ENCODE results near the gene NDST1. TPM values are rescaled to one million over a fixed set of nuclear protein-coding genes. Genes with fewer than 3 reads are reported as not detected.

The NDST1 gene
- total RNA-seq, 6 experiments from 2014 or later = 126 to 199 (median 147) TPM

DNA sequence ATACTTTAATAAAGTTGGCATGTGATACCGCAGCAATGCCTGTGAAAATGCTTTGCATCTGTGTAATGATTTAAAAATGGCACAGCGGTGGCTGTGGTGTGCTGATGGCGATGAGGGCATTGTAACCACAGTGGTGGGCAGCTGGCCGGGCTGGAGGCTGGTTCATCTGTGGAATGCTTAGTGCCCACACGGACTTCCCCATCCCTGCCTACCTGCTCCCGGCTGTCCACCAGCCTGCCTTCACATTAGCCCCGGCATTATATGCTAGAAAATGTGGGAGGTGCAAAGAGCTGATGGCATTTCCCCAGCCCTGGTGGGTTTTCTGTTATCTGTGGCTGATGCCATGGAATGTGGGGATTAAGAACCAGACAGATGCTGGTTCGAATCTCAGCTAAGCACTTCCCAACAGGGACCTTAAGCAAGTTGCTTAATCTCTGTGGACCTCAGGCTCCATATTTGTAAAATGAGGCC lies 2.9 kb upstream of the NDST1 start:
- Mint-ChIP-seq H3K9me3 (no peaks in the 10 kb centered on the region), H3K27me3 (ENCODE audit: insufficient read depth) (peaks cover 5% of the 10 kb centered on the region), H3K36me3 (ENCODE audit: low read depth) (peaks cover 11% of the 10 kb centered on the region; the same call in 1 of the 2 replicates), H3K4me1 (ENCODE audit: low read depth) (peaks cover 68% of the 10 kb centered on the region), H3K27ac (no peak overlapping the region), H3K4me3 (no peak overlapping the region)
- no peak for DNase-seq
- TF ChIP-seq, protein P1, sequence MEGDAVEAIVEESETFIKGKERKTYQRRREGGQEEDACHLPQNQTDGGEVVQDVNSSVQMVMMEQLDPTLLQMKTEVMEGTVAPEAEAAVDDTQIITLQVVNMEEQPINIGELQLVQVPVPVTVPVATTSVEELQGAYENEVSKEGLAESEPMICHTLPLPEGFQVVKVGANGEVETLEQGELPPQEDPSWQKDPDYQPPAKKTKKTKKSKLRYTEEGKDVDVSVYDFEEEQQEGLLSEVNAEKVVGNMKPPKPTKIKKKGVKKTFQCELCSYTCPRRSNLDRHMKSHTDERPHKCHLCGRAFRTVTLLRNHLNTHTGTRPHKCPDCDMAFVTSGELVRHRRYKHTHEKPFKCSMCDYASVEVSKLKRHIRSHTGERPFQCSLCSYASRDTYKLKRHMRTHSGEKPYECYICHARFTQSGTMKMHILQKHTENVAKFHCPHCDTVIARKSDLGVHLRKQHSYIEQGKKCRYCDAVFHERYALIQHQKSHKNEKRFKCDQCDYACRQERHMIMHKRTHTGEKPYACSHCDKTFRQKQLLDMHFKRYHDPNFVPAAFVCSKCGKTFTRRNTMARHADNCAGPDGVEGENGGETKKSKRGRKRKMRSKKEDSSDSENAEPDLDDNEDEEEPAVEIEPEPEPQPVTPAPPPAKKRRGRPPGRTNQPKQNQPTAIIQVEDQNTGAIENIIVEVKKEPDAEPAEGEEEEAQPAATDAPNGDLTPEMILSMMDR (IDR thresholded peaks at IDR 0.05) = no peak

DNA sequence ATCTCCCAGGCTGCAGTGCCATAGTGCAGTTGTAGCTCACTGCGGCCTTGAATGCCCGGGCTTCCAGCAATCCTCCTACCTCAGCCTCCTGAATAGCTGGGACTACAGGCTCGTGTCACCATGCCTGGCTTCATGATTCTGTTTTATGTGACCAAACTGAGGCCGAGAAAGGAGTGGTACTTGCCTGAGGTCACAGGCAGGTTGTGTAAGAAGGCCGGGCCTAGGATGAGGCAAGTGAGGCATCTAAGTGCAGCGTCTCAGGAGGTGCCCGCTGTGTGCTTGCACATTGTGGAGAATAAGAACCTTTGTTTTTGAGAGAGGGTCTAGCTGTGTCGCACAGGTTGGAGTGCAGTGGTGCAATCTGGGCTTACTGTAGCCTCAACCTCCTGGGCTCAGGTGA lies 2.1 kb upstream of the NDST1 start:
- H3K36me3 Mint-ChIP-seq (ENCODE audit: low read depth) = peaks cover 11% of the 10 kb centered on the region; the same call in 1 of the 2 replicates
- TF ChIP-seq, protein P1 (IDR thresholded peaks at IDR 0.05) = no peak
- no peak for DNase-seq
- H3K27ac Mint-ChIP-seq = no peak overlapping the region
- no peaks in the 10 kb centered on the region for H3K9me3 Mint-ChIP-seq
- H3K27me3 Mint-ChIP-seq (ENCODE audit: insufficient read depth) = peaks cover 5% of the 10 kb centered on the region
- H3K4me1 Mint-ChIP-seq (ENCODE audit: low read depth) = peaks cover 68% of the 10 kb centered on the region
- H3K4me3 Mint-ChIP-seq = no peak overlapping the region

DNA sequence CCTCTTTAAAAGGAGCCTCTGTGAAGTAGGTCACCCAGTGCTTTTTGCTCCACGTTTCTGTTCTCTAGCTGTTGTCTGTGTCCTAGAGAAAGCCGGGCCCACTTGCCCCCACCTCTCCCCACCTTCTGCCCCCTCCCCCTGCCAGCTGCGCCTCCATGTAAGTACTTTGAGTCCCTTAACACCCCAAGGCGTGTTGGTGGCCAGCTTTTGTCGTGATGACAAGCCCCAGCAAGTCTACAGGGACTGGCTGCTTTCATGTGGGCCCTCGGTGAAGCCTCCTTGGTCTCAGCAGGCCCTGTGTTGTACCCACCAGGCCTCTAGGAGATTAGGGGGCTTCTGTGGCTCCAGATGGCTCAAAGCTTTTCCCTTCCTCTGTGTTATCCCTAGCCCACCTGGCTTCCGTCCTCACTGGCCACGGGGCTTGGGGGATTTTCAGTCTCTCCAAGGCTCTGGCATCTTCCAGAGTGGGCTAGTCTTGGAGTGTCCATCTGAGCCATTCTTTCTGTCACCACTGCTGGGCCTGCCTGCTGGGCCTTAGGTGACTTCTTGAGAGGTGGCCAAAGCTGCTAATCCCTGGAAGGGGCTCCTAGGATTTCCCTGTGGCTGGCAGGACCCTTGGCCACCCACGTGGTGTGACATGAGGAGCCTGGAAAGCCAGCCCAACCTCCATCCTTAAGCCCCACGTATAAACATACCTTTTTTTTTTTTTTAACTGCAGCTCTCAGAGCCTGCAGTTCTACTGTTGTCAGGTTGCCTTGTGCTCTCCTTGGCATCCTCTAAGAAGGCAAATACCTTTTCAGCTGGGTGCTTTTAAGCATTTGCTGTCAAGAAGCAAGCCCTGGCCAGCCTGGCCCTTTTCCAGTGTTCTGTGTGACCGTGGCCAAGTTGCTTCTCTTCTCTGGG lies 1.1 kb upstream of the NDST1 start:
- Mint-ChIP-seq H3K27ac (no peak overlapping the region), H3K9me3 (no peaks in the 10 kb centered on the region), H3K4me3 (no peak overlapping the region), H3K36me3 (ENCODE audit: low read depth) (peaks cover 10% of the 10 kb centered on the region; the same call in 1 of the 2 replicates), H3K27me3 (ENCODE audit: insufficient read depth) (peaks cover 3% of the 10 kb centered on the region), H3K4me1 (ENCODE audit: low read depth) (peaks cover 68% of the 10 kb centered on the region)
- TF ChIP-seq, protein P1 (IDR thresholded peaks at IDR 0.05) = no peak
- no peak for DNase-seq

DNA sequence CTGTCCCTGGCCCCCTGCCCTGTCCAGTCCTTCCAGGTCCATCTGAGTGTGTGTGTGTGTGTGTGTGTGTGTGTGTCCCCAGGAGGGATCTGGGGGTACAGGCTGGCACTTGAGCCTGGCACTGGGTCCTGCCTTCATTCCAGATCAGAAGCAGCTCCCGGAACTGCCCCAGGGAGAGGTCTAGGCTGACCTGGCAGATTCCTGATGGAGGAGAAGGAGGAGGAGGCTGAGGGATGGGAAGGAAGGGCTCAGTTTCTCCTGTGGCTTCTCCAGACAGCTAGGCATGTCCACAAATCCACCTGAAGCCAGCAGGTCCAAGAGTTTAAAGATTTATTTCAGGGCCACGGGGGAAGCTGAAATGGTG lies 328 bp downstream of the NDST1 start:
- no peak for DNase-seq
- H3K4me1 Mint-ChIP-seq (ENCODE audit: low read depth) = peaks cover 70% of the 10 kb centered on the region
- peak overlapping the region; percentile 61 for H3K27ac Mint-ChIP-seq
- TF ChIP-seq, protein P1 (IDR thresholded peaks at IDR 0.05) = no peak
- no peak overlapping the region for H3K4me3 Mint-ChIP-seq
- H3K36me3 Mint-ChIP-seq (ENCODE audit: low read depth) = peaks cover 5% of the 10 kb centered on the region; the same call in 1 of the 2 replicates
- peaks cover 3% of the 10 kb centered on the region for H3K27me3 Mint-ChIP-seq (ENCODE audit: insufficient read depth)
- no peaks in the 10 kb centered on the region for H3K9me3 Mint-ChIP-seq

DNA sequence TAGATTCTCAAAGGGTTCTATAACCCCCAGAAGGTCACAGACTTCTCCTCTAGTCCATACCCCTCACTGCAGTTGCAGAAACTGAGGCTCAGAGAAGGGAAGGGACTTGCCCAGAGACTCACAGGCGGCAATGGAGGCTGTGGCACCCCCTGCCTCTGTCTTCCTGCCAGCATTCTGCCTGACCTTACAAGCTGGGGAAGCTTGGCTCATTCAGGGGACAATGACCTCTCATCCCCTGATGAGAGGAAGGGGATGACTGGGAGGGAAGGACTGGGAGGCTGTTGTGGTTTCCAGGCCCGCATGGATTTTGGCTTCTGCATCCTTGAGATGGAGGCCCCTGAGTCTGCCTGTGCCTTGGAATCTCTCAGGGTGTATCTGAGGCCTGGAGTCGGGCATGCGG lies 897 bp downstream of the NDST1 start:
- H3K27me3 Mint-ChIP-seq (ENCODE audit: insufficient read depth) = peaks cover 3% of the 10 kb centered on the region
- no peaks in the 10 kb centered on the region for H3K9me3 Mint-ChIP-seq
- DNase-seq = no peak
- no peak overlapping the region; the same call in 1 of the 2 replicates for H3K27ac Mint-ChIP-seq
- peaks cover 66% of the 10 kb centered on the region for H3K4me1 Mint-ChIP-seq (ENCODE audit: low read depth)
- peaks cover 5% of the 10 kb centered on the region; the same call in 1 of the 2 replicates for H3K36me3 Mint-ChIP-seq (ENCODE audit: low read depth)
- TF ChIP-seq, protein P1 (IDR thresholded peaks at IDR 0.05) = no peak
- H3K4me3 Mint-ChIP-seq = no peak overlapping the region
